ENCODE results near the gene ZNF367. TPM values are rescaled to one million over a fixed set of nuclear protein-coding genes. Genes with fewer than 3 reads are reported as not detected.

Gene ZNF367
- total and polyA plus RNA-seq, 5 donors: 0.86 to 1.7 (median 1.4) TPM

- no peak for ATAC-seq
- Histone ChIP-seq H3K27ac (ENCODE audit: low read length) (no peak overlapping the region), H3K4me3 (ENCODE audit: low read length) (no peak overlapping the region), H3K27me3 (ENCODE audit: control insufficient read depth, insufficient read depth) (no peaks in the 10 kb centered on the region), H3K4me1 (ENCODE audit: control insufficient read depth, insufficient read depth, low read length) (no peaks in the 10 kb centered on the region), H3K9me3 (ENCODE audit: control insufficient read depth, low read length) (no peaks in the 10 kb centered on the region)
- WGBS: 42% methylated on average over 2 of the region's 2 CpGs
- intact Hi-C loops (cut with DNase I): loop anchor here in 1 of 4 donors (10.0 kb wide), 1 partner anchor 111 kb away; no protein-coding TSS in a partner anchor
- DNase-seq: no peak
These were observed 35.5 kb upstream of the ZNF367 start for GRCh38 chr9:96453625-96454024.

GRCh38 chr9:96450613-96451528 is 32.7 kb upstream of the ZNF367 start:
- Histone ChIP-seq H3K9me3 (ENCODE audit: control insufficient read depth, low read length) (no peaks in the 10 kb centered on the region), H3K4me1 (ENCODE audit: control insufficient read depth, insufficient read depth, low read length) (no peaks in the 10 kb centered on the region), H3K27ac (ENCODE audit: low read length) (peak overlapping the region; percentile 89), H3K4me3 (ENCODE audit: low read length) (peak overlapping the region; percentile 70), H3K27me3 (ENCODE audit: control insufficient read depth, insufficient read depth) (no peaks in the 10 kb centered on the region)
- 1% methylated on average over 63 of the region's 63 CpGs for WGBS
- ATAC-seq (peak in 1 of 2 donors; percentile 2), DNase-seq (peak; percentile 29 to 66 (median 59))
- intact Hi-C loops (cut with DNase I): loop anchor here in 2 of 4 donors (2.0 to 10.0 kb wide), 2 partner anchors 32 to 114 kb away; partner anchors contain the start of gene ZNF367 (in 1 of the 2)

- under 1% methylated on average over 108 of the region's 108 CpGs for WGBS
- peak within 1 kb of the TSS; percentile 70 for H3K4me3 ChIP-seq (ENCODE audit: low read length)
- ATAC-seq (peak; percentile 99), DNase-seq (peak; percentile 98 to 100 (median 99))
- no peaks in the 10 kb centered on the region for H3K9me3 ChIP-seq (ENCODE audit: control insufficient read depth, low read length)
- H3K27me3 ChIP-seq (ENCODE audit: control insufficient read depth, insufficient read depth): no peaks in the 10 kb centered on the region
- H3K27ac ChIP-seq (ENCODE audit: low read length): peak within 1 kb of the TSS; percentile 89
- H3K4me1 ChIP-seq (ENCODE audit: control insufficient read depth, insufficient read depth, low read length): no peaks in the 10 kb centered on the region
- intact Hi-C loops (cut with DNase I): loop anchor here in 2 of 4 donors (2.0 to 10.0 kb wide), 3 partner anchors 31 to 215 kb away; partner anchors contain the start of gene ZNF367 (in 1 of the 2)
These were observed 31.9 kb upstream of the ZNF367 start, which contains the start of gene HABP4 for GRCh38 chr9:96449845-96450612. Gene HABP4 (plus strand): TSS chr9:96450169. CDS start chr9:96450280, 111 bp downstream.

DNA sequence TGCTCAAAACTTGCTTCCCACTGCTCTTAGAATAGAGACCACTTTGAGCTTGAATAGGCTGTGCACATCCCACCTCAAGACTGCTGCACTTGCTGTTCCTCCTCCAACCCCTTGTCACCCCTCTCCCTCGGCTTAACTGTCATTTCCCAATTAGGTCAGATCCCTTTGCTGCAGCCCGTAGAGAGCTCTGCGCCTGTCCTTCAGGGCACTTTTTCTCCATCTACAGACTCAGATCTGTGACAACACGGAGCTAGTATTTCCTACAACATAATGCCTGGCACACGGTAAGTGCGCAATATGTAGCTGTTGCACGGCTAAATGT is 31.3 kb upstream of the ZNF367 start:
- no peaks in the 10 kb centered on the region for H3K27me3 ChIP-seq (ENCODE audit: control insufficient read depth, insufficient read depth)
- peak overlapping the region; percentile 83 for H3K27ac ChIP-seq (ENCODE audit: low read length)
- ATAC-seq: peak; percentile 29 to 40
- under 1% methylated on average over 7 of the region's 7 CpGs for WGBS
- no peak for DNase-seq
- peak overlapping the region; percentile 70 for H3K4me3 ChIP-seq (ENCODE audit: low read length)
- no peaks in the 10 kb centered on the region for H3K4me1 ChIP-seq (ENCODE audit: control insufficient read depth, insufficient read depth, low read length)
- no peaks in the 10 kb centered on the region for H3K9me3 ChIP-seq (ENCODE audit: control insufficient read depth, low read length)
- intact Hi-C loops (cut with DNase I): loop anchor here in 1 of 4 donors (10.0 kb wide), 1 partner anchor 215 kb away; no protein-coding TSS in a partner anchor

- Histone ChIP-seq H3K4me3 (ENCODE audit: low read length) (no peak overlapping the region), H3K27me3 (ENCODE audit: control insufficient read depth, insufficient read depth) (no peaks in the 10 kb centered on the region), H3K27ac (ENCODE audit: low read length) (no peak overlapping the region), H3K4me1 (ENCODE audit: control insufficient read depth, insufficient read depth, low read length) (no peaks in the 10 kb centered on the region), H3K9me3 (ENCODE audit: control insufficient read depth, low read length) (no peaks in the 10 kb centered on the region)
- ATAC-seq: no peak
- DNase-seq: no peak
- intact Hi-C loops (cut with DNase I): loop anchor here in 1 of 4 donors (10.0 kb wide), 1 partner anchor 216 kb away; no protein-coding TSS in a partner anchor
- 87% methylated on average over 11 of the region's 11 CpGs for WGBS
These were observed 30.5 kb upstream of the ZNF367 start for GRCh38 chr9:96448546-96449170.

DNA sequence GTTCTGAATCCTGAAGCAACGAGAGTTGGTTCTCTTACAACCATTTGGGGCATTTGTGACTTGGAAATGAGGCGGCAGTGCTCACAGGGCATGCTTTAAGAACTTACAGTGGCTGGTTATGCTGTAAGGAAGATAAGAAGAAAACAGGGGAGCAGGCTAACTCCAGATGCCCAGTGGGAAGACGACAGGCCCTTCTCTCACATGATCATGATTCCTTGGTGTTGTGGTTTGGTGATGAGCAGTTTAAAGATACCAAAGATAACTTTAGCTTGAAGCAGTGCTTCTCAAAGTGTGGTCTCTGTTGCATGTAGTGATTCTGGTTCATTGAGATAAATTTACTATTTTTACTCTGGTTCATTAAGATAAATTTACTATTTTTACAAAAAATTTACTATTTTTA is 29.2 kb upstream of the ZNF367 start:
- intact Hi-C loops (cut with DNase I): loop anchor here in 1 of 4 donors (10.0 kb wide), 1 partner anchor 217 kb away; no protein-coding TSS in a partner anchor
- 77% methylated on average over 3 of the region's 3 CpGs for WGBS
- Histone ChIP-seq H3K4me3 (ENCODE audit: low read length) (no peak overlapping the region), H3K4me1 (ENCODE audit: control insufficient read depth, insufficient read depth, low read length) (no peaks in the 10 kb centered on the region), H3K27ac (ENCODE audit: low read length) (no peak overlapping the region), H3K27me3 (ENCODE audit: control insufficient read depth, insufficient read depth) (no peaks in the 10 kb centered on the region), H3K9me3 (ENCODE audit: control insufficient read depth, low read length) (no peaks in the 10 kb centered on the region)
- DNase-seq (no peak), ATAC-seq (no peak)

GRCh38 chr9:96442491-96442890 is 24.3 kb upstream of the ZNF367 start:
- intact Hi-C loops (cut with DNase I): loop anchor here in 1 of 4 donors (10.0 kb wide), 1 partner anchor 222 kb away; no protein-coding TSS in a partner anchor
- ATAC-seq (no peak), DNase-seq (no peak)
- WGBS: 84% methylated on average over 3 of the region's 3 CpGs
- H3K9me3 ChIP-seq (ENCODE audit: control insufficient read depth, low read length): no peaks in the 10 kb centered on the region
- H3K27ac ChIP-seq (ENCODE audit: low read length): no peak overlapping the region
- H3K4me3 ChIP-seq (ENCODE audit: low read length): no peak overlapping the region
- H3K27me3 ChIP-seq (ENCODE audit: control insufficient read depth, insufficient read depth): no peaks in the 10 kb centered on the region
- no peaks in the 10 kb centered on the region for H3K4me1 ChIP-seq (ENCODE audit: control insufficient read depth, insufficient read depth, low read length)

DNA sequence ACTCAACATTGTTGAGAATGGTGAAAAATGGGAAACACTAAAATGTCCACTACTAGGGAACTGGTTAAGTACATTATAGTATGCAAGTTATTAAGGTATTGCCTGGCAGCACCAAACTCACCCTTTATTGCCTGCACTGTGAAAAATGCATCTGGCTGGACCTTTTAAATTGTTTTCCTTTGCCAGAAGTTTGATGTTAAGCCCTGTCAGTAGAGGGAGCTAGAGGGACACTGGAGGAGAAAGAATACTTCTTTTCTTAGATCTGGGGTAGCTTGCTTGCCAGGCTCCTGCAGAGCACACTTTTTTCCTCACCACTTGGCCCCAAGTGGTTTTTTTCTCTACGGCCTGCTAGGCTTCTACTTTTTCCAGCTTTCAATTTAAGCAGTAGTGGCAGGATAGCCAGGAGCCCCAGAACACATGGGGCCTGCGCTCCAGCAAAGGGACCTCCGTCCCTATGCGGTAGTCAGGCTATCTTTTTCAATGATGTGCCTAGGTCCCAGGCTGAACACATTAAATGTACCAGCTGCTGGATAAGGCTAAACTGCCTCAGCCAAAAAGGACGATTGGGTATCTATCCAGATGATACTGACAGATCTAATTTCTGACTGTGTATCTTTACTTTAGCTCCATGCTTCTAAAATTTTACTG is 23.8 kb upstream of the ZNF367 start:
- DNase-seq (no peak), ATAC-seq (no peak)
- 83% methylated on average over 5 of the region's 5 CpGs for WGBS
- Histone ChIP-seq H3K4me1 (ENCODE audit: control insufficient read depth, insufficient read depth, low read length) (no peaks in the 10 kb centered on the region), H3K27ac (ENCODE audit: low read length) (no peak overlapping the region), H3K27me3 (ENCODE audit: control insufficient read depth, insufficient read depth) (no peaks in the 10 kb centered on the region), H3K4me3 (ENCODE audit: low read length) (no peak overlapping the region), H3K9me3 (ENCODE audit: control insufficient read depth, low read length) (no peaks in the 10 kb centered on the region)
- intact Hi-C loops (cut with DNase I): loop anchor here in 1 of 4 donors (10.0 kb wide), 1 partner anchor 223 kb away; no protein-coding TSS in a partner anchor

DNA sequence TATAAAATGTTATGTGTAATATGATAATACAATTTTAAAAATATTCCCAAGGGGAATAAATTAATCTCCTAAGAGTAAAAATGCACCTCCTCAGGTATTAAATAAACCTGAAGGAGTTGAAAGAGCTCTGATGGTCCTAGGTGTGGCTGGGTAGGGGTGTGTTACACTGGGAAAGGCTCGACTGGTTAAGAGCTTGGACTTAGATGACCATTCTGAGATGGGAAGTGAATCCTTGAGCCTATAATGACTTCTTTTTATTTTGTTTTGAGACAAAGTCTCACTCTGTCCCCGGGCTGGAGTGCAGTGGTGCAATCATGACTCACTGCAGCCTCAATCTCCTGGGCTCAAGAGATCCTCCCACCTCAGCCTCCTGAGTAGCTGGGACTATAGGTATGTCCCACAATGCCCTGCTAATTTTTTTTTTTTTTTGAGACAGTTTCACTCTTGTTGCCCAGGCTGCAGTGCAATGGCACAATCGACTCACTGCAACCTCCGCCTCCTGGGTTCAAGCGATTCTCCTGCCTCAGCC is 22.6 kb upstream of the ZNF367 start:
- Histone ChIP-seq H3K4me3 (ENCODE audit: low read length) (no peak overlapping the region), H3K27me3 (ENCODE audit: control insufficient read depth, insufficient read depth) (no peaks in the 10 kb centered on the region), H3K4me1 (ENCODE audit: control insufficient read depth, insufficient read depth, low read length) (no peaks in the 10 kb centered on the region), H3K27ac (ENCODE audit: low read length) (no peak overlapping the region), H3K9me3 (ENCODE audit: control insufficient read depth, low read length) (no peaks in the 10 kb centered on the region)
- 98% methylated on average over 5 of the region's 5 CpGs for WGBS
- intact Hi-C loops (cut with DNase I): loop anchor here in 1 of 4 donors (10.0 kb wide), 1 partner anchor 224 kb away; no protein-coding TSS in a partner anchor
- ATAC-seq (no peak), DNase-seq (no peak)

GRCh38 chr9:96437454-96437853 is 19.3 kb upstream of the ZNF367 start:
- DNase-seq (no peak), ATAC-seq (no peak)
- Histone ChIP-seq H3K27me3 (ENCODE audit: control insufficient read depth, insufficient read depth) (no peaks in the 10 kb centered on the region), H3K4me3 (ENCODE audit: low read length) (no peak overlapping the region), H3K27ac (ENCODE audit: low read length) (no peak overlapping the region), H3K4me1 (ENCODE audit: control insufficient read depth, insufficient read depth, low read length) (no peaks in the 10 kb centered on the region), H3K9me3 (ENCODE audit: control insufficient read depth, low read length) (no peaks in the 10 kb centered on the region)
- 99% methylated on average over 7 of the region's 7 CpGs for WGBS
- intact Hi-C loops (cut with DNase I): no loop called here
